PC-9 (cell line): ENCODE data around the gene RCC1. TPM values are rescaled to one million over a fixed set of nuclear protein-coding genes. Genes with fewer than 3 reads are reported as not detected.
A peak's percentile ranks its signal among the peaks of the same experiment; 100 is the strongest.
"Not testable (repeated sequence)": the region's sequence is repeated elsewhere in the genome, so short reads cannot be mapped to it uniquely, and the experiment has no call there.

ENCODE experiments used
- BruUV-seq: library from RNA; stranded (reverse); fragments of 400-500 nt; replicated peaks from 2 replicates; lab custom pipeline; 2021; lab: Mats Ljungman, UMichigan
- CTCF ChIA-PET: fragments of 300-600 bp; sonication (Branson Sonifier 250); formaldehyde crosslinking; loops from one replicate; lab custom pipeline; 2022; ENCODE audit warnings: antibody characterized with exemption; lab: Charles Lee
- POLR2A ChIA-PET: fragments of 300-600 bp; sonication (Branson Sonifier 250); formaldehyde crosslinking; loops from one replicate; lab custom pipeline; 2022; ENCODE audit warnings: antibody characterized with exemption; ENCODE audit not compliant: unreplicated experiment; lab: Charles Lee
- DNase-seq, 2 experiments: peaks; one replicate each; pipeline versions ENCODE4 v3.0.0 to v3.0.0-alpha.2; 2015 to 2022; ENCODE audit warnings: mixed read lengths in 1 of 2
- H2AFZ ChIP-seq: fragments of 200-600 bp; sonication (generic); 2 replicates; pipeline ENCODE4 v1.8.1; 2017; ENCODE audit warnings: antibody characterized with exemption
- H3F3A ChIP-seq: fragments of 200-600 bp; sonication (generic); 2 replicates; pipeline ENCODE4 v1.8.1; 2017; ENCODE audit warnings: antibody characterized with exemption, mild to moderate bottlenecking, low read depth; ENCODE audit not compliant: insufficient read depth
- H3K27ac ChIP-seq: fragments of 200-600 bp; sonication (generic); 2 replicates; pipeline ENCODE4 v1.6.1; 2016; ENCODE audit warnings: mixed run types
- H3K27me3 ChIP-seq: fragments of 200-600 bp; sonication (generic); 2 replicates; pipeline ENCODE4 v1.6.1; 2016; ENCODE audit warnings: low read depth, mixed run types; ENCODE audit not compliant: insufficient read depth
- H3K36me3 ChIP-seq: fragments of 200-600 bp; sonication (generic); 2 replicates; pipeline ENCODE4 v1.6.1; 2016; ENCODE audit warnings: low read depth, mixed run types
- H3K4me1 ChIP-seq: fragments of 200-600 bp; sonication (generic); replicated peaks from 2 replicates; pipeline ENCODE4 v1.6.1; 2016; ENCODE audit warnings: mixed run types; ENCODE audit not compliant: insufficient read depth
- H3K4me2 ChIP-seq: fragments of 200-600 bp; sonication (generic); 2 replicates; pipeline ENCODE4 v1.6.1; 2017; ENCODE audit warnings: mixed run types
- H3K4me3 ChIP-seq: fragments of 200-600 bp; sonication (generic); 2 replicates; pipeline ENCODE4 v1.6.1; 2016; ENCODE audit warnings: mixed run types
- H3K79me2 ChIP-seq: fragments of 200-600 bp; sonication (generic); 2 replicates; pipeline ENCODE4 v1.6.1; 2017; ENCODE audit warnings: low read depth, mixed run types
- H3K9me2 ChIP-seq: fragments of 200-600 bp; sonication (generic); 2 replicates; pipeline ENCODE4 v1.8.1; 2017; ENCODE audit warnings: mild to moderate bottlenecking; ENCODE audit not compliant: insufficient read depth
- H3K9me3 ChIP-seq: fragments of 200-600 bp; sonication (generic); 2 replicates; pipeline ENCODE4 v1.8.1; 2016; ENCODE audit warnings: low read depth; ENCODE audit not compliant: insufficient read depth
- H4K20me1 ChIP-seq: fragments of 200-600 bp; sonication (generic); 2 replicates; pipeline ENCODE4 v1.8.1; 2017; ENCODE audit not compliant: insufficient read depth
- EZH2 ChIP-seq: fragments of 200-600 bp; sonication (generic); IDR thresholded peaks from 2 replicates; pipeline ENCODE4 v1.8.0; 2017; ENCODE audit warnings: antibody characterized with exemption, low read depth
- intact Hi-C: fragments of 100-400 bp; cut with micrococcal nuclease; formaldehyde crosslinking; loops from one replicate; pipeline ENCODE4 v1.10.0; 2022; ENCODE audit not compliant: unreplicated experiment
- total RNA-seq: library from RNA; stranded (reverse); gene quantifications from 2 replicates; pipeline ENCODE4 v1.2.3, GENCODE V29; 2021
- TF ChIP-seq, protein P1 (sequence below): fragments of 200-600 bp; sonication (generic); conservative IDR thresholded peaks from 2 replicates; pipeline ENCODE4 v1.6.1; 2017; ENCODE audit warnings: mixed run types, antibody characterized with exemption, mild to moderate bottlenecking, moderate library complexity

RCC1 gene
- total RNA-seq, 1 experiment from 2014 or later: 134 TPM

DNA sequence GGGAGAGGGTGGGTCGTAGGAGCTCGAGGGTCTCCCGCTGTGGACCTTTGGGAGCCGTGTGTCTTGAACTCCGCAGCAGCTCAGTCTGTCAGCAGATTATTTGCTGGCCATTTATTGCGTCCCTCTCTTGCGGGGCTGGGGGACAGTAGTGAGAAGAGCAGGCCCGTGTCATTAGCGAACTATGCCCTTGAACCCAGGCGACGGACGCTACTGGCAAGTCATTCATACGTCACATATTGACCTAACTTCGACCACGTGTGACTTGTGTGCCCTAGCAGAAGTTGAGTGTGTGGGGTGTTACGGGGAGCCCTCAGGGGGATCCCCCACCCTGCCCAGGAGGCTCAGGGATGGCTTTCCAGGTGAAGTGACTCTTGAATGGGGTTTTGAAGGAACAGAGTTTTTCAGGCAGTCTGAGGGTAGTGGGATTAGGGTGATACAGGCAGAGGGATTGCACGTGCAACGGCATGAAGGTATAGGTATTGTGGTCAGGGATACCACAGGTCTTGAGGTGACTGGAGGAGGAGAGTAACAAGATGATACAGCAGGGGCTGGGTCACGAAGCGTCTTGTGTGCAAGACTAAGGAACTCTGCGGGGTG lies 13.0 kb downstream of the RCC1 start:
- peak overlapping the region; percentile 52; the same call in 1 of the 2 replicates for H2AFZ ChIP-seq
- no peaks in the 10 kb centered on the region for H3K9me3 ChIP-seq
- peak in 1 of 2 experiments; percentile 44 for DNase-seq
- no peaks in the 10 kb centered on the region for H3K27me3 ChIP-seq
- H3F3A ChIP-seq: peaks cover 44% of the 10 kb centered on the region
- no TSS peak for BruUV-seq
- H3K9me2 ChIP-seq: no peaks in the 10 kb centered on the region
- peak overlapping the region; percentile 94 for H3K4me2 ChIP-seq
- CTCF ChIA-PET: interaction anchor here (0.7 kb wide), 1 partner anchor 84 kb away, joined by 5 read pairs; no protein-coding TSS in a partner anchor
- intact Hi-C loops: loop anchor here (1.0 to 5.0 kb wide), 5 partner anchors 8 to 358 kb away; partner anchors contain the start of genes TAF12 and TRNAU1AP
- POLR2A ChIA-PET: no interaction called here
- H3K27ac ChIP-seq: peak overlapping the region; percentile 78
- TF ChIP-seq, protein P1, sequence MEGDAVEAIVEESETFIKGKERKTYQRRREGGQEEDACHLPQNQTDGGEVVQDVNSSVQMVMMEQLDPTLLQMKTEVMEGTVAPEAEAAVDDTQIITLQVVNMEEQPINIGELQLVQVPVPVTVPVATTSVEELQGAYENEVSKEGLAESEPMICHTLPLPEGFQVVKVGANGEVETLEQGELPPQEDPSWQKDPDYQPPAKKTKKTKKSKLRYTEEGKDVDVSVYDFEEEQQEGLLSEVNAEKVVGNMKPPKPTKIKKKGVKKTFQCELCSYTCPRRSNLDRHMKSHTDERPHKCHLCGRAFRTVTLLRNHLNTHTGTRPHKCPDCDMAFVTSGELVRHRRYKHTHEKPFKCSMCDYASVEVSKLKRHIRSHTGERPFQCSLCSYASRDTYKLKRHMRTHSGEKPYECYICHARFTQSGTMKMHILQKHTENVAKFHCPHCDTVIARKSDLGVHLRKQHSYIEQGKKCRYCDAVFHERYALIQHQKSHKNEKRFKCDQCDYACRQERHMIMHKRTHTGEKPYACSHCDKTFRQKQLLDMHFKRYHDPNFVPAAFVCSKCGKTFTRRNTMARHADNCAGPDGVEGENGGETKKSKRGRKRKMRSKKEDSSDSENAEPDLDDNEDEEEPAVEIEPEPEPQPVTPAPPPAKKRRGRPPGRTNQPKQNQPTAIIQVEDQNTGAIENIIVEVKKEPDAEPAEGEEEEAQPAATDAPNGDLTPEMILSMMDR: no peak
- no peak for TF ChIP-seq EZH2
- H4K20me1 ChIP-seq: peaks cover 1% of the 10 kb centered on the region
- peaks cover 19% of the 10 kb centered on the region for H3K4me1 ChIP-seq
- H3K4me3 ChIP-seq: peak overlapping the region; percentile 93
- H3K36me3 ChIP-seq: no peaks in the 10 kb centered on the region
- H3K79me2 ChIP-seq: peaks cover 47% of the 10 kb centered on the region

DNA sequence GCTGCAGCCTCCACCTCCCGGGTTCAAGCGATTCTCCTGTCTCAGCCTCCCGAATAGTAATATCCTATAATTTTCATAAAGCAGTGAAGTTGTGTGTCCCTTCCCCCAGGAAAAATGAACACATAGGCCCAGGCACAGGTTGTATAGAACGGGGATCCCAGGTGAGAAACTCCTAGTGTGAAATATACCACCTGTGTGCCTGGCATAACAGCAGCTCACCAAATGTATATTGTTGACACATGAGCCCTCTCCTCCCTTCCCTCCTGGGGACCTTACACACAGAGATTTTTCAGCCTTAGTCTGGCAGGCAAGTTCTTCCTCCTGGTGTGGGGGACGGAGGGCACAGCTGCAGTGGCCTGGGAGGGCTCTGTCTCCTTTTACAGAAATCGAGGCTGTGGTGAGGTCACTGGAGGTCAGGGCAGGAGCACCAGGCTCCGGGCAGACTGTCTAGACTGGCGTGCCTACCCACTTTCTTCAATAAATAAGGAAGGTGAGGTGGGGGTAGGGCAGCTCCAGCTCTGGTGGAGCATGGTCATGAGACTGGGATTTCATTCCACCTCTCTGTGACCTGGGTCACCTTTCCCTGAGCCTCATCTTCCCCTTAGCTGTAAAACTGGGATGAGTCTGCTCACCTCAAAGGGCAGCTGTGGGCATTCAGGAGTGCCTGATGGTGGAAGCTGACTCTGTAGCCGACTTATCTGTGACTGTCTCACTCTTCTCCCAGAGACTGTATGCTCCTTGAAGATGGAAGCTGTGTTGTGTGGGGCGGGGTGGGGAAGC lies 14.3 kb downstream of the RCC1 start:
- DNase-seq: peak in 1 of 2 experiments; percentile 41
- H3K27me3 ChIP-seq: no peaks in the 10 kb centered on the region
- H4K20me1 ChIP-seq: no peaks in the 10 kb centered on the region
- TF ChIP-seq, protein P1: no peak
- no peak for TF ChIP-seq EZH2
- H3K4me2 ChIP-seq: peak overlapping the region; percentile 94
- H3F3A ChIP-seq: peaks cover 35% of the 10 kb centered on the region
- ChIA-PET CTCF (interaction anchor here (0.6 to 0.9 kb wide), 2 partner anchors 62 to 841 kb away, joined by 5 to 10 read pairs; no protein-coding TSS in a partner anchor), POLR2A (interaction anchor here (0.6 kb wide), 1 partner anchor 15 kb away, joined by 4 read pairs; no protein-coding TSS in a partner anchor)
- H3K9me2 ChIP-seq: no peaks in the 10 kb centered on the region
- peaks cover 60% of the 10 kb centered on the region for H3K79me2 ChIP-seq
- intact Hi-C loops: loop anchor here (1.0 to 5.0 kb wide), 4 partner anchors 7 to 357 kb away; partner anchors contain the start of genes TAF12 and TRNAU1AP
- H3K36me3 ChIP-seq: no peaks in the 10 kb centered on the region
- peak overlapping the region; percentile 93; the same call in 1 of the 2 replicates for H3K4me3 ChIP-seq
- no peak overlapping the region for H2AFZ ChIP-seq
- H3K9me3 ChIP-seq: no peaks in the 10 kb centered on the region
- BruUV-seq: no TSS peak
- H3K27ac ChIP-seq: 0 out of 2 replicates have a peak overlapping the region, but pooled peaks have one; percentile 78
- peaks cover 31% of the 10 kb centered on the region for H3K4me1 ChIP-seq

DNA sequence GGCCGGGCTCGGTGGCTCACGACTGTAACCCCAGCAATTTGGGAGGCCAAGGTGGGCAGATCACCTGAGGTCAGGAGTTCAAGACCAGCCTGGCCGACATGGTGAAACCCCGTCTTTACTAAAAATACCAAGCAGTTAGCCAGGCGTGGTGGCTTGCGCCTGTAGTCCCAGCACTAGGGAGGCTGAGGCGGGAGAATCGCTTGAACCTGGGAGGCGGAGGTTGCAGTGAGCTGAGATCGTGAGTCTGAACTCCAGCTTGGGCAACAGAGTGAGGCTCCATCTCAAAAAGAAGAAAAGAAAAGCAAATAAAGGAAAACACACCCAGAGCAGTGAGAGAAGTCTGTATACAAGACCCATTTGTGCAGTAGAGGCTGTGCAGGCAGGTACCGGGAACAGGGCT lies 15.0 kb downstream of the RCC1 start:
- CTCF ChIA-PET: interaction anchor here (0.5 to 0.7 kb wide), 3 partner anchors 19 to 842 kb away, joined by 7 to 11 read pairs (median 10); no protein-coding TSS in a partner anchor
- 0 out of 2 replicates have a peak overlapping the region, but pooled peaks have one; percentile 78 for H3K27ac ChIP-seq
- BruUV-seq: not testable (repeated sequence)

More for the DNA sequence above, 15.0 kb downstream of the RCC1 start:
- H4K20me1 ChIP-seq, H3K9me3 ChIP-seq, H2AFZ ChIP-seq, H3K4me3 ChIP-seq, DNase-seq, H3K9me2 ChIP-seq, H3K36me3 ChIP-seq, H3K27me3 ChIP-seq, intact Hi-C loops, POLR2A ChIA-PET: not testable (repeated sequence)
- Histone ChIP-seq H3K79me2 (peaks cover 67% of the 10 kb centered on the region), H3K4me2 (peak overlapping the region; percentile 94), H3K4me1 (peaks cover 37% of the 10 kb centered on the region), H3F3A (peaks cover 35% of the 10 kb centered on the region)
